HCT116 (cell line): ENCODE data around the gene ANKRD39. TPM values are rescaled to one million over a fixed set of nuclear protein-coding genes. Genes with fewer than 3 reads are reported as not detected.

Source experiments
- ATAC-seq: fragments of 200-7000 bp; cut with Tn5 transposase; 2 replicates; pipeline ENCODE4 v1.9.1; 2020; ENCODE audit warnings: mild to moderate bottlenecking, moderate library complexity
- BruUV-seq: library from RNA; stranded (reverse); fragments of 400-500 nt; replicated peaks from 2 replicates; lab custom pipeline; 2021; lab: Mats Ljungman, UMichigan
- CTCF ChIA-PET: fragments of 300-600 bp; sonication (Branson Sonifier 250); formaldehyde crosslinking; loops from one replicate; lab custom pipeline; 2021; ENCODE audit warnings: antibody characterized with exemption; lab: Charles Lee
- POLR2A ChIA-PET: fragments of 300-600, 350-600 bp; sonication (Branson Sonifier 250); formaldehyde crosslinking; loops from one replicate; lab custom pipeline; 2021; ENCODE audit warnings: antibody characterized with exemption; lab: Charles Lee
- RAD21 ChIA-PET, 2 experiments: fragments of 300-600 bp; sonication (Branson Sonifier 250); formaldehyde crosslinking; loops; one replicate each; lab custom pipeline; 2023; ENCODE audit warnings: low total read pairs in 2 of 2; ENCODE audit not compliant: uncharacterized antibody in 2 of 2, unreplicated experiment in 2 of 2, low non-redundant PET in 1 of 2; lab: Charles Lee
- DNase-seq: peaks from one replicate; pipeline ENCODE4 v3.0.0-alpha.2; 2010; ENCODE audit warnings: low read depth, low spot score
- H2AFZ ChIP-seq: fragments of 200-600 bp; shearing (Covaris generic), sonication (generic); 2 replicates; pipeline ENCODE4 v1.6.1; 2017; ENCODE audit warnings: low read depth, mixed run types, mixed read lengths, antibody characterized with exemption, low read length; ENCODE audit not compliant: poor library complexity, severe bottlenecking
- H3K27ac ChIP-seq: 2 replicates; pipeline ENCODE4 v1.5.1; 2012; ENCODE audit warnings: low read depth, low read length
- H3K27me3 ChIP-seq: fragments of 200-600 bp; sonication (generic); 2 replicates; pipeline ENCODE4 v1.6.1; 2016; ENCODE audit warnings: mixed run types, low read length, mixed read lengths; ENCODE audit not compliant: insufficient read depth
- H3K36me3 ChIP-seq, 2 experiments: fragments of 200-500 bp in 1 of 2; fragments of 200-600 bp in 1 of 2; sonication (Bioruptor generic) in 1 of 2; sonication (generic) in 1 of 2; 2 replicates each; pipeline versions ENCODE4 v1.5.1 to v1.6.1; 2014 to 2016; ENCODE audit warnings: low read length in 2 of 2, inconsistent platforms in 1 of 2, mixed read lengths in 1 of 2, mixed run types in 1 of 2; ENCODE audit not compliant: insufficient read depth in 2 of 2, control insufficient read depth in 1 of 2
- H3K4me1 ChIP-seq, 2 experiments: fragments of 200-600 bp in 1 of 2; sonication (generic) in 1 of 2; 2 replicates each; pipeline versions ENCODE4 v1.5.1 to v1.6.1; 2012 to 2017; ENCODE audit warnings: low read length in 2 of 2, inconsistent platforms in 1 of 2, mild to moderate bottlenecking in 1 of 2, mixed read lengths in 1 of 2, mixed run types in 1 of 2, moderate library complexity in 1 of 2; ENCODE audit not compliant: insufficient read depth in 2 of 2, control insufficient read depth in 1 of 2
- H3K4me2 ChIP-seq: fragments of 200-600 bp; sonication (generic); 2 replicates; pipeline ENCODE4 v1.6.1; 2017; ENCODE audit warnings: mixed run types, low read length, mixed read lengths
- H3K4me3 ChIP-seq, 2 experiments: fragments of 200-600 bp in 1 of 2; sonication (generic) in 1 of 2; replicated peaks in 1 of 2; 2 replicates each; pipeline ENCODE4 v1.5.1; 2011 to 2016; ENCODE audit warnings: low read length in 2 of 2, control low read depth in 1 of 2, low read depth in 1 of 2, mild to moderate bottlenecking in 1 of 2, mixed read lengths in 1 of 2, mixed run types in 1 of 2
- H3K79me2 ChIP-seq: fragments of 200-600 bp; sonication (generic); 2 replicates; pipeline ENCODE4 v1.6.1; 2017; ENCODE audit warnings: mild to moderate bottlenecking, mixed run types, low read length, moderate library complexity, mixed read lengths; ENCODE audit not compliant: insufficient read depth
- H3K9ac ChIP-seq: fragments of 200-600 bp; sonication (generic); 2 replicates; pipeline ENCODE4 v1.6.1; 2016; ENCODE audit warnings: low read length, mixed read lengths
- H3K9me2 ChIP-seq: fragments of 200-600 bp; sonication (generic), shearing (Covaris generic); 2 replicates; pipeline ENCODE4 v1.6.1; 2017; ENCODE audit warnings: mixed run types, mild to moderate bottlenecking, moderate library complexity; ENCODE audit not compliant: insufficient read depth
- H3K9me3 ChIP-seq, 2 experiments: fragments of 200-500 bp in 1 of 2; fragments of 200-600 bp in 1 of 2; sonication (Bioruptor generic) in 1 of 2; sonication (generic) in 1 of 2; 2 replicates each; pipeline ENCODE4 v1.6.1; 2014 to 2017; ENCODE audit warnings: low read length in 2 of 2, mixed read lengths in 2 of 2, inconsistent platforms in 1 of 2, low read depth in 1 of 2, mild to moderate bottlenecking in 1 of 2, mixed run types in 1 of 2, moderate library complexity in 1 of 2; ENCODE audit not compliant: control insufficient read depth in 1 of 2, insufficient read depth in 1 of 2
- H4K20me1 ChIP-seq: fragments of 200-600 bp; sonication (generic), shearing (Covaris generic); 2 replicates; pipeline ENCODE4 v1.6.1; 2017; ENCODE audit warnings: mixed run types, mild to moderate bottlenecking, moderate library complexity; ENCODE audit not compliant: insufficient read depth
- CBX3 ChIP-seq: IDR thresholded peaks from 2 replicates; pipeline ENCODE4 v1.6.1; 2012; ENCODE audit warnings: low read depth
- CTCF ChIP-seq, 3 experiments: fragments of 200-600 bp in 1 of 3; sonication (generic) in 1 of 3; IDR thresholded peaks in 2 of 3; conservative IDR thresholded peaks in 1 of 3; 2 replicates each; pipeline ENCODE4 v1.5.1; 2012 to 2017; ENCODE audit warnings: low read depth in 2 of 3, low read length in 2 of 3, antibody characterized with exemption in 1 of 3, borderline replicate concordance in 1 of 3, control low read depth in 1 of 3, mild to moderate bottlenecking in 1 of 3, mixed read lengths in 1 of 3, mixed run types in 1 of 3, moderate library complexity in 1 of 3; ENCODE audit not compliant: insufficient read depth in 1 of 3
- EGR1 ChIP-seq: IDR thresholded peaks from 2 replicates; pipeline ENCODE4 v1.6.1; 2012; ENCODE audit warnings: low read depth
- ELF1 ChIP-seq: IDR thresholded peaks from 2 replicates; pipeline ENCODE4 v1.6.1; 2012; ENCODE audit warnings: low read depth, borderline replicate concordance
- EZH2phosphoT487 ChIP-seq: fragments of 200-600 bp; IDR thresholded peaks from 2 replicates; pipeline ENCODE4 v1.6.1; 2018; ENCODE audit warnings: antibody characterized with exemption, borderline replicate concordance
- FOSL1 ChIP-seq: IDR thresholded peaks from 2 replicates; pipeline ENCODE4 v1.6.1; 2012; ENCODE audit warnings: low read depth
- JUND ChIP-seq: IDR thresholded peaks from 2 replicates; pipeline ENCODE4 v1.6.1; 2012
- MAX ChIP-seq: IDR thresholded peaks from 2 replicates; pipeline ENCODE4 v1.6.1; 2012
- POLR2A ChIP-seq: IDR thresholded peaks from 2 replicates; pipeline ENCODE4 v1.7.0; 2011; ENCODE audit warnings: borderline replicate concordance; ENCODE audit not compliant: insufficient read depth, insufficient read length; ENCODE audit errors: extremely low read depth
- REST ChIP-seq: IDR thresholded peaks from 2 replicates; pipeline ENCODE4 v1.6.1; 2012; ENCODE audit warnings: low read depth
- SP1 ChIP-seq: IDR thresholded peaks from 2 replicates; pipeline ENCODE4 v1.6.1; 2012; ENCODE audit warnings: low read depth
- SRF ChIP-seq: IDR thresholded peaks from 2 replicates; pipeline ENCODE4 v1.6.1; 2012; ENCODE audit warnings: low read depth
- TCF7L2 ChIP-seq: IDR thresholded peaks from 2 replicates; pipeline ENCODE4 v1.7.0; 2011; ENCODE audit warnings: borderline replicate concordance, inconsistent platforms; ENCODE audit not compliant: insufficient read depth, insufficient read length; ENCODE audit errors: extremely low read depth
- YY1 ChIP-seq: IDR thresholded peaks from 2 replicates; pipeline ENCODE4 v1.6.1; 2011; ENCODE audit warnings: low read length, low read depth, moderate library complexity, mild to moderate bottlenecking; ENCODE audit not compliant: insufficient replicate concordance; ENCODE audit errors: extremely low read depth
- ZNF274 ChIP-seq: fragments of 200-500 bp; sonication (Bioruptor generic); IDR thresholded peaks from 2 replicates; pipeline ENCODE4 v1.6.1; 2014; ENCODE audit warnings: mild to moderate bottlenecking, low read depth, low read length, inconsistent platforms
- intact Hi-C: fragments of 100-400 bp; cut with micrococcal nuclease; formaldehyde crosslinking; loops from 2 replicates; pipeline ENCODE4 v1.10.0; 2022
- total RNA-seq: library from RNA; stranded (reverse); gene quantifications from one replicate; pipeline ENCODE4 v1.2.1, GENCODE V29; 2021; ENCODE audit not compliant: unreplicated experiment
- TF ChIP-seq, protein P1 (sequence below): IDR thresholded peaks from 2 replicates; pipeline ENCODE4 v1.6.1; 2012
- TF ChIP-seq, protein P2 (sequence below): IDR thresholded peaks from 2 replicates; pipeline ENCODE4 v1.6.1; 2011; ENCODE audit warnings: mild to moderate bottlenecking, low read length, moderate library complexity; ENCODE audit not compliant: insufficient replicate concordance; ENCODE audit errors: extremely low read depth

Gene ANKRD39
- total RNA-seq, 1 experiment from 2014 or later: 24.2 TPM

GRCh38 chr2:96800061-96801004, 57.5 kb downstream of the ANKRD39 start:
- BruUV-seq: no TSS peak
- ChIA-PET POLR2A (no interaction called here), CTCF (interaction anchor here (1.0 to 2.3 kb wide), 5 partner anchors 15 to 250 kb away, joined by 3 to 15 read pairs (median 3); partner anchors contain the start of gene CNNM3), RAD21 (no interaction called here)
- Histone ChIP-seq H2AFZ (no peak overlapping the region), H3K9ac (no peak overlapping the region), H3K9me3 (no peaks in the 10 kb centered on the region), H4K20me1 (no peaks in the 10 kb centered on the region), H3K4me2 (no peak overlapping the region), H3K4me1 (peaks cover 0 to 5% of the 10 kb centered on the region in 2 experiments; a peak in 1 of 4 replicates), H3K79me2 (no peaks in the 10 kb centered on the region), H3K27me3 (no peaks in the 10 kb centered on the region), H3K27ac (no peak overlapping the region; the same call in 1 of the 2 replicates), H3K36me3 (peaks cover 0 to 9% of the 10 kb centered on the region in 2 experiments; a peak in 2 of 4 replicates), H3K4me3 (no peak overlapping the region), H3K9me2 (no peaks in the 10 kb centered on the region)
- DNase-seq (no peak), ATAC-seq (peak; percentile 57)
- TF ChIP-seq, protein P1, sequence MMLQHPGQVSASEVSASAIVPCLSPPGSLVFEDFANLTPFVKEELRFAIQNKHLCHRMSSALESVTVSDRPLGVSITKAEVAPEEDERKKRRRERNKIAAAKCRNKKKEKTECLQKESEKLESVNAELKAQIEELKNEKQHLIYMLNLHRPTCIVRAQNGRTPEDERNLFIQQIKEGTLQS: no peak
- TF ChIP-seq REST: no peak
- TF ChIP-seq CBX3: no peak
- TF ChIP-seq ZNF274: no peak
- TF ChIP-seq JUND: no peak
- TF ChIP-seq, protein P2, sequence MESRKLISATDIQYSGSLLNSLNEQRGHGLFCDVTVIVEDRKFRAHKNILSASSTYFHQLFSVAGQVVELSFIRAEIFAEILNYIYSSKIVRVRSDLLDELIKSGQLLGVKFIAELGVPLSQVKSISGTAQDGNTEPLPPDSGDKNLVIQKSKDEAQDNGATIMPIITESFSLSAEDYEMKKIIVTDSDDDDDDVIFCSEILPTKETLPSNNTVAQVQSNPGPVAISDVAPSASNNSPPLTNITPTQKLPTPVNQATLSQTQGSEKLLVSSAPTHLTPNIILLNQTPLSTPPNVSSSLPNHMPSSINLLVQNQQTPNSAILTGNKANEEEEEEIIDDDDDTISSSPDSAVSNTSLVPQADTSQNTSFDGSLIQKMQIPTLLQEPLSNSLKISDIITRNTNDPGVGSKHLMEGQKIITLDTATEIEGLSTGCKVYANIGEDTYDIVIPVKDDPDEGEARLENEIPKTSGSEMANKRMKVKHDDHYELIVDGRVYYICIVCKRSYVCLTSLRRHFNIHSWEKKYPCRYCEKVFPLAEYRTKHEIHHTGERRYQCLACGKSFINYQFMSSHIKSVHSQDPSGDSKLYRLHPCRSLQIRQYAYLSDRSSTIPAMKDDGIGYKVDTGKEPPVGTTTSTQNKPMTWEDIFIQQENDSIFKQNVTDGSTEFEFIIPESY: no peak
- no peak for TF ChIP-seq CTCF (IDR thresholded peaks at IDR 0.05 in 2 of 3, conservative IDR thresholded peaks at IDR 0.05 in 1 of 3; ENCODE audit: borderline replicate concordance in 1 of 3, insufficient read depth in 1 of 3, low read depth in 2 of 3, low read length in 2 of 3)
- no peak for TF ChIP-seq SP1
- no peak for TF ChIP-seq FOSL1
- TF ChIP-seq EGR1: no peak
- no peak for TF ChIP-seq TCF7L2
- TF ChIP-seq MAX: no peak
- TF ChIP-seq POLR2A: no peak
- TF ChIP-seq ELF1: no peak
- TF ChIP-seq SRF: no peak
- TF ChIP-seq EZH2phosphoT487: no peak
- TF ChIP-seq YY1: no peak
- intact Hi-C loops: loop anchor here (2.0 to 5.0 kb wide), 2 partner anchors 198 to 248 kb away; no protein-coding TSS in a partner anchor
